Endothelial cell of umbilical vein (primary cell): ENCODE measurements around the gene SPDYE5. TPM values are rescaled to one million over a fixed set of nuclear protein-coding genes. Genes with fewer than 3 reads are reported as not detected.
"Not testable (repeated sequence)": the region's sequence is repeated elsewhere in the genome, so short reads cannot be mapped to it uniquely, and the experiment has no call there.

Source experiments
- BruUV-seq: library from RNA; stranded (reverse); fragments of 400-500 nt; replicated peaks from 2 replicates; lab custom pipeline; 2021; lab: Mats Ljungman, UMichigan
- CTCF ChIA-PET: fragments of 300-600, 350-600 bp; sonication (Branson Sonifier 250); formaldehyde crosslinking; loops from one replicate; lab custom pipeline; 2021; ENCODE audit warnings: antibody characterized with exemption, inconsistent platforms; lab: Charles Lee
- POLR2A ChIA-PET: fragments of 300-600, 350-600 bp; sonication (Branson Sonifier 250); formaldehyde crosslinking; loops from one replicate; lab custom pipeline; 2021; ENCODE audit warnings: antibody characterized with exemption, inconsistent platforms; lab: Charles Lee
- DNase-seq: peaks from one replicate; pipeline ENCODE4 v3.0.0-alpha.2; 2011; ENCODE audit warnings: low read depth, low spot score
- FAIRE-seq: peaks from 2 replicates; lab custom pipeline; 2011; peaks lifted over from hg19 to GRCh38; lab: Jason Lieb, UNC
- H2AFZ ChIP-seq: 2 replicates; pipeline ENCODE4 v1.6.0; 2012; ENCODE audit warnings: low read depth, low read length, control low read depth, inconsistent platforms
- H3K27ac ChIP-seq: 2 replicates; pipeline ENCODE4 v1.5.1; 2011; ENCODE audit warnings: low read depth, mild to moderate bottlenecking, control low read depth, low read length, moderate library complexity; ENCODE audit not compliant: insufficient read depth
- H3K27me3 ChIP-seq, 2 experiments: 2 replicates each; pipeline versions ENCODE4 v1.6.0 to v1.6.1; 2011; ENCODE audit warnings: low read length in 2 of 2, mixed read lengths in 1 of 2; ENCODE audit not compliant: control insufficient read depth in 2 of 2, insufficient read depth in 2 of 2
- H3K36me3 ChIP-seq, 2 experiments: 2 replicates in 1 of 2; 3 replicates in 1 of 2; pipeline ENCODE4 v1.5.1; 2011; ENCODE audit warnings: low read length in 2 of 2, mild to moderate bottlenecking in 1 of 2, moderate library complexity in 1 of 2; ENCODE audit not compliant: control insufficient read depth in 2 of 2, insufficient read depth in 2 of 2; ENCODE audit errors: extremely low read depth in 1 of 2
- H3K4me1 ChIP-seq: 3 replicates; pipeline ENCODE4 v1.5.1; 2011; ENCODE audit warnings: mild to moderate bottlenecking, low read length; ENCODE audit not compliant: control insufficient read depth, insufficient read depth; ENCODE audit errors: extremely low read depth
- H3K4me2 ChIP-seq: 2 replicates; pipeline ENCODE4 v1.6.1; 2011; ENCODE audit warnings: low read length, control low read depth, mixed read lengths; ENCODE audit not compliant: insufficient read depth
- H3K4me3 ChIP-seq, 3 experiments: fragments of 200-600 bp in 1 of 3; sonication (generic), shearing (Covaris generic) in 1 of 3; replicated peaks in 1 of 3; 2 replicates each; pipeline ENCODE4 v1.5.1; 2011 to 2016; ENCODE audit warnings: control low read depth in 3 of 3, low read length in 3 of 3, mild to moderate bottlenecking in 2 of 3, inconsistent platforms in 1 of 3, low read depth in 1 of 3, moderate library complexity in 1 of 3; ENCODE audit not compliant: insufficient read depth in 1 of 3
- H3K79me2 ChIP-seq: 2 replicates; pipeline ENCODE4 v1.6.0; 2012; ENCODE audit warnings: low read length, inconsistent platforms; ENCODE audit not compliant: control insufficient read depth, insufficient read depth
- H3K9ac ChIP-seq: replicated peaks from 2 replicates; pipeline ENCODE3; 2011; ENCODE audit warnings: low read length, control low read depth; ENCODE audit not compliant: insufficient read depth; ENCODE audit errors: extremely low read depth
- H3K9me1 ChIP-seq: replicated peaks from 3 replicates; pipeline ENCODE4 v1.6.0; 2011; ENCODE audit warnings: mild to moderate bottlenecking, low read length; ENCODE audit not compliant: control insufficient read depth, insufficient read depth; ENCODE audit errors: extremely low read depth
- H3K9me3 ChIP-seq: replicated peaks from 2 replicates; pipeline ENCODE4 v1.5.1; 2012; ENCODE audit warnings: low read length, inconsistent platforms; ENCODE audit not compliant: control insufficient read depth, insufficient read depth
- H4K20me1 ChIP-seq: replicated peaks from 2 replicates; pipeline ENCODE3; 2011; ENCODE audit warnings: mild to moderate bottlenecking, low read length; ENCODE audit not compliant: control insufficient read depth, insufficient read depth; ENCODE audit errors: extremely low read depth
- CTCF ChIP-seq, 2 donors: IDR thresholded peaks; 1 replicate in 1 of 2; 2 replicates in 1 of 2; pipeline ENCODE4 v1.5.1; 2011; ENCODE audit warnings: low read length in 2 of 2, mild to moderate bottlenecking in 2 of 2, moderate library complexity in 2 of 2, control low read depth in 1 of 2, inconsistent platforms in 1 of 2, low read depth in 1 of 2; ENCODE audit not compliant: insufficient read depth in 1 of 2; ENCODE audit errors: extremely low read depth in 1 of 2
- dilution Hi-C: fragments of 300-500 bp; cut with MboI; formaldehyde crosslinking; loops from one replicate; pipeline ENCODE4 v1.15.0; 2019; ENCODE audit warnings: low sequenced_read_pairs; ENCODE audit not compliant: extremely low pct_ligation_motif_present
- intact Hi-C: fragments of 100-400 bp; cut with micrococcal nuclease; formaldehyde crosslinking; loops from one replicate; pipeline ENCODE4 v1.10.0; 2022
- polyA plus RNA-seq, 4 experiments: library from polyadenylated mRNA; depleted of rRNA in 3 of 4; stranded (reverse) in 3 of 4; unstranded in 1 of 4; fragments of >200 nt; gene quantifications; 2 replicates each; pipeline versions ENCODE4 v1.2.1 to v1.2.3, GENCODE V29; 2011 to 2012; ENCODE audit warnings: missing spikeins in 1 of 4
- total RNA-seq: library from RNA; stranded (reverse); gene quantifications from 2 replicates; pipeline ENCODE4 v1.2.3, GENCODE V29; 2021

The SPDYE5 gene
- total and polyA plus RNA-seq, 2 donors (not counting 3 experiments of a cell fraction or from before 2014, with no cell fraction given): not detected

- H3K4me1 ChIP-seq, H3K79me2 ChIP-seq, H3K9ac ChIP-seq, H2AFZ ChIP-seq, intact Hi-C loops, H4K20me1 ChIP-seq, DNase-seq, H3K9me1 ChIP-seq, H3K4me2 ChIP-seq, H3K27me3 ChIP-seq, H3K9me3 ChIP-seq, POLR2A ChIA-PET, H3K4me3 ChIP-seq, H3K36me3 ChIP-seq, H3K27ac ChIP-seq, dilution Hi-C loops, BruUV-seq: not testable (repeated sequence)
- FAIRE-seq: peak; percentile 92
- peak; percentile 7 to 25 for TF ChIP-seq CTCF (IDR thresholded peaks at IDR 0.05; ENCODE audit: extremely low read depth in 1 of 2, insufficient read depth in 1 of 2, low read depth in 1 of 2, low read length in 2 of 2)
- CTCF ChIA-PET: interaction anchor here (2.0 kb wide), 1 partner anchor 310 kb away, joined by 8 read pairs; no protein-coding TSS in a partner anchor
Measured at GRCh38 chr7:75452494-75452955, 39.6 kb upstream of the SPDYE5 start.

DNA sequence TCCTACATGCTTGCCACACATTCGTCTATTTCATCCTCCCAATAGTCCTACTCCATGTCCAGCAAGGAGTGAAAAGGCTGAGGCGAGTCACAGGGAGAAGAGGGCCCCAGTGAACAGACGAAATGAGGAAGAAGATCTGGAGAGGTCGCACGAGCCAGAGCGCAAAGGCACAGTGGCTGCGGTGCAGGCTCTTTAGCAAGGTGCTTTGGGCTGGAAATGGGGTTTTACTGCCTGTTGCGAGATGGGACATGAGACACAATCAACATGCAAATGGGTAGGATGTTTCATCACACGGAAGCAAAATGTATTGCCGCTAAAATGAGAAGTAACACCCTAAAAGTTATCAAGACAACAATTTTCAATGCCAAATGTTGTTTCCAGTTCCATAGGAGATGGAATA is 35.7 kb upstream of the SPDYE5 start:
- H3K4me1 ChIP-seq, H3K9ac ChIP-seq, H3K27ac ChIP-seq, intact Hi-C loops, DNase-seq, H3K27me3 ChIP-seq, H2AFZ ChIP-seq, FAIRE-seq, H3K9me1 ChIP-seq, H3K79me2 ChIP-seq, dilution Hi-C loops, CTCF ChIA-PET, H3K9me3 ChIP-seq, H3K36me3 ChIP-seq, POLR2A ChIA-PET, BruUV-seq, H3K4me2 ChIP-seq, H4K20me1 ChIP-seq, H3K4me3 ChIP-seq: not testable (repeated sequence)

DNA sequence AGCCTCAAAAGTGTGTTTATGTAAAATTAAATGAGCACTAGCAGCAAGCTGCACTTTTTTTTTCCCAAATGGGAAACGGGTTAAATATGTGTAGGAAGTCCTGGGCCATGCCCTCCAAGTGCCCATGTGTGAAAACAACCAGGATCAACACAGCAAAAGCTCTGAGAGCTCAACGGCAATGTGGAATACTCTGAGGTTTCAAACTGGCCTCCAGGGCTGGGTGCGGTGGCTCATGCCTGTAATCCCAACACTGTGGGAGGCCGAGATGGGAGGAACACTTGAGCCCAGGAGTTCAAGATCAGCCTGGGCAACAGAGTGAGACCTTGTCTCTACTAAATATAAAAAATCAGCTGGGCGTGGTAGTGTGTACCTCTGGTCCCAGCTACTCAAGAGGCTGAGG is 34.1 kb upstream of the SPDYE5 start:
- not testable (repeated sequence) for FAIRE-seq

DNA sequence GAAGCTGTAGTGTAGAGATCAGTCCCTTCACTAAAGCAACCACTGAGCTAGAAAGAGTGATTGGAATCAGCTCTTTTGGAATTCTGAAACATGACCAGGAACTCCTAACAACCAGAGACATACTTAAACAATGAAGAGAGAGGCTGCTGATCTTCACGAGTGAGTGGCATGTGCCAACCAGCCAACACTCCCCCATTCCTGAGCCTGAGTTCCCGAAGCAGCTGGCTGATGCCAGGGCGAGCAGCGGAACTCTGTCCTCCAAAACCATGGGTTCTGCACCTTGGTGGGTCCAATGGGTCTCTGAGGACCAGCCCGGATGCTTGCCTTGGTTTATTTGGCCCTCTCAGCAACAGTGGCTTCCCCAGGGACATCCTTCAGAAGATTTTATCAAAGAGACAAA is 31.6 kb upstream of the SPDYE5 start:
- H3K27ac ChIP-seq, H3K36me3 ChIP-seq, CTCF ChIA-PET, H3K4me3 ChIP-seq, FAIRE-seq, POLR2A ChIA-PET, H3K9me3 ChIP-seq, H3K4me2 ChIP-seq, H3K27me3 ChIP-seq, H2AFZ ChIP-seq, BruUV-seq, dilution Hi-C loops, H3K9ac ChIP-seq, H3K9me1 ChIP-seq, DNase-seq, H3K4me1 ChIP-seq, H3K79me2 ChIP-seq, intact Hi-C loops, H4K20me1 ChIP-seq: not testable (repeated sequence)

More for the DNA sequence above, 34.1 kb upstream of the SPDYE5 start:
- H3K9me3 ChIP-seq, intact Hi-C loops, H3K9me1 ChIP-seq, dilution Hi-C loops, H3K4me1 ChIP-seq, POLR2A ChIA-PET, H4K20me1 ChIP-seq, DNase-seq, H3K27me3 ChIP-seq, CTCF ChIA-PET, H3K4me3 ChIP-seq, H3K27ac ChIP-seq, H3K4me2 ChIP-seq, H2AFZ ChIP-seq, H3K9ac ChIP-seq, BruUV-seq, H3K79me2 ChIP-seq, H3K36me3 ChIP-seq: not testable (repeated sequence)
